Transverse colon (tissue), 4 donors: ENCODE measurements around the gene NDEL1. TPM values are rescaled to one million over a fixed set of nuclear protein-coding genes. Genes with fewer than 3 reads are reported as not detected.

Experiments
- DNase-seq: peaks from one replicate; pipeline ENCODE4 v3.0.0-alpha.2; 2019
- H3K27ac ChIP-seq, 4 donors: fragments of 200-600 bp; sonication (generic); 2 replicates each; pipeline ENCODE4 v1.5.1; 2016 to 2018; ENCODE audit warnings: inconsistent platforms in 4 of 4
- H3K27me3 ChIP-seq: fragments of 200-600 bp; sonication (generic); 2 replicates; pipeline ENCODE4 v1.5.1; 2017; ENCODE audit warnings: inconsistent platforms
- H3K36me3 ChIP-seq, 4 donors: fragments of 200-600 bp; sonication (generic); 2 replicates each; pipeline ENCODE4 v1.5.1; 2017 to 2019; ENCODE audit warnings: inconsistent platforms in 4 of 4
- H3K4me1 ChIP-seq, 4 donors: fragments of 200-600 bp; sonication (generic); 2 replicates each; pipeline ENCODE4 v1.5.1; 2017 to 2020; ENCODE audit warnings: inconsistent platforms in 4 of 4
- H3K4me3 ChIP-seq, 4 donors: fragments of 200-600 bp; sonication (generic); 1 replicate in 1 of 4; 2 replicates in 3 of 4; pipeline versions ENCODE4 v1.5.1 to v1.6.1; 2017 to 2019; ENCODE audit warnings: inconsistent platforms in 4 of 4
- H3K9me3 ChIP-seq, 2 donors: fragments of 200-600 bp; sonication (generic); 2 replicates each; pipeline ENCODE4 v1.5.1; 2017 to 2019; ENCODE audit warnings: inconsistent platforms in 2 of 2
- CTCF ChIP-seq, 5 experiments: fragments of 200-600 bp in 3 of 5; fragments of 450-650 bp in 2 of 5; sonication (generic) in 3 of 5; IDR thresholded peaks; 1 replicate in 2 of 5; 2 replicates in 3 of 5; pipeline ENCODE4 v1.5.1; 2016 to 2017; ENCODE audit warnings: antibody characterized with exemption in 5 of 5, inconsistent platforms in 3 of 5, mild to moderate bottlenecking in 2 of 5, moderate library complexity in 1 of 5
- EP300 ChIP-seq: sonication (generic); formaldehyde crosslinking; IDR thresholded peaks from one replicate; pipeline ENCODE4 v1.6.1; 2017; ENCODE audit warnings: antibody characterized with exemption, low read depth
- POLR2A ChIP-seq: fragments of 450-650 bp; IDR thresholded peaks from one replicate; pipeline ENCODE4 v1.6.1; 2016; ENCODE audit warnings: antibody characterized with exemption, mild to moderate bottlenecking, moderate library complexity
- POLR2AphosphoS5 ChIP-seq, 3 donors: sonication (generic); formaldehyde crosslinking; IDR thresholded peaks; one replicate each; pipeline ENCODE4 v1.6.1; 2016; ENCODE audit warnings: antibody characterized with exemption in 3 of 3
- WGBS, 2 donors: methylation state at CpG; one replicate each; pipeline ENCODE4 v1.1.5; 2018; ENCODE audit warnings: low coverage in 1 of 2; 5-methylcytosine and 5-hydroxymethylcytosine counted together
- in situ Hi-C, 4 donors: fragments of 200-750 bp; cut with MboI; loops; one replicate each; pipeline versions ENCODE4 v1.15.0 to v1.15.1; 2017; ENCODE audit warnings: low sequenced_read_pairs in 3 of 4, low pct_ligation_motif_present in 1 of 4, low pct_unique_long_range_greater_than_20kb in 1 of 4
- intact Hi-C: fragments of 100-400 bp; cut with DNase I; formaldehyde crosslinking; loops from one replicate; pipeline ENCODE4 v1.15.1; 2023; ENCODE audit warnings: low total_unique reads
- total RNA-seq, 4 donors: library from RNA; depleted of rRNA; stranded (reverse); fragments of >200 nt; gene quantifications; one replicate each; pipeline ENCODE4 v1.1.0, GENCODE V29; 2016

NDEL1 gene
- total RNA-seq, 4 donors from 2014 or later, result 28.3 to 82.4 (median 77.2) TPM

GRCh38 chr17:8458128-8458527, 22.4 kb downstream of the NDEL1 start:
- H3K4me3 ChIP-seq, result no peak overlapping the region
- H3K4me1 ChIP-seq, result no peaks in the 10 kb centered on the region
- H3K9me3 ChIP-seq, result no peaks in the 10 kb centered on the region
- TF ChIP-seq POLR2AphosphoS5 (IDR thresholded peaks at IDR 0.05), result no peak
- no peak overlapping the region for H3K27ac ChIP-seq
- H3K27me3 ChIP-seq, result no peaks in the 10 kb centered on the region
- intact Hi-C loops, result no loop called here
- 95 to 97% methylated on average over 4 to 6 of the region's 6 CpGs for WGBS, 2 donors
- in situ Hi-C loops, result no loop called here
- DNase-seq, result no peak
- peaks cover 0 to 79% (median 38%) of the 10 kb centered on the region in 4 donors for H3K36me3 ChIP-seq

DNA sequence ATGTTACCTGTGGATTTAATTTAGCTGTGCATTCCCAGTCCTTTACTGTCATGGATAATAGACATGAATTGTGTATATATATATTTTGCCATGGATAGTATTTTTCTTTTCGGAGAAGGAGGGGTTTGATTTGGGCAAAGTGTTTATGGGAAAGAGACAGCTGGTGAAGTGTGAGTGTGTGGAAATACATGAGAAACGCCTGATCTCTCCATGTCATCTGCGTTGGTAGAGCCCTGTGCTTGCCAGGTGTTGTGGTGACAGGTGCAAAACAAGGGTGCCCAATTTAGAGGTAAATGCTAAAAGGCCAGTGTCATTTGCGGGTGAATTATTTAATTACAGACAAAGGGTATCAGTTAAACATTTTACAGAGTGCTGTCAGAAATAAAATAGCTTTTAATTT, 23.4 kb downstream of the NDEL1 start:
- H3K4me3 ChIP-seq, result no peak overlapping the region
- H3K9me3 ChIP-seq, result no peaks in the 10 kb centered on the region
- in situ Hi-C loops, result no loop called here
- peaks cover 0 to 81% (median 33%) of the 10 kb centered on the region in 4 donors for H3K36me3 ChIP-seq
- 77 to 86% methylated on average over 4 of the region's 4 CpGs for WGBS, 2 donors
- intact Hi-C loops, result no loop called here
- DNase-seq, result no peak
- H3K27ac ChIP-seq, result no peak overlapping the region
- no peaks in the 10 kb centered on the region for H3K4me1 ChIP-seq
- H3K27me3 ChIP-seq, result no peaks in the 10 kb centered on the region
- TF ChIP-seq CTCF (IDR thresholded peaks at IDR 0.05), result no peak
- TF ChIP-seq POLR2A, result no peak
- TF ChIP-seq POLR2AphosphoS5 (IDR thresholded peaks at IDR 0.05), result no peak
- TF ChIP-seq EP300, result no peak

- intact Hi-C loops, result no loop called here
- no peaks in the 10 kb centered on the region for H3K4me1 ChIP-seq
- WGBS, 2 donors, result 86 to 96% methylated on average over 3 of the region's 3 CpGs
- no peaks in the 10 kb centered on the region for H3K9me3 ChIP-seq
- TF ChIP-seq POLR2AphosphoS5 (IDR thresholded peaks at IDR 0.05), result no peak
- TF ChIP-seq POLR2A, result no peak
- TF ChIP-seq EP300, result no peak
- TF ChIP-seq CTCF (IDR thresholded peaks at IDR 0.05), result no peak
- H3K27ac ChIP-seq, result no peak overlapping the region
- H3K27me3 ChIP-seq, result no peaks in the 10 kb centered on the region
- H3K4me3 ChIP-seq, result no peak overlapping the region
- in situ Hi-C loops, result no loop called here
- DNase-seq, result no peak
- H3K36me3 ChIP-seq, result peaks cover 0 to 74% (median 30%) of the 10 kb centered on the region in 4 donors
Measured at GRCh38 chr17:8459831-8460230, 24.1 kb downstream of the NDEL1 start.

DNA sequence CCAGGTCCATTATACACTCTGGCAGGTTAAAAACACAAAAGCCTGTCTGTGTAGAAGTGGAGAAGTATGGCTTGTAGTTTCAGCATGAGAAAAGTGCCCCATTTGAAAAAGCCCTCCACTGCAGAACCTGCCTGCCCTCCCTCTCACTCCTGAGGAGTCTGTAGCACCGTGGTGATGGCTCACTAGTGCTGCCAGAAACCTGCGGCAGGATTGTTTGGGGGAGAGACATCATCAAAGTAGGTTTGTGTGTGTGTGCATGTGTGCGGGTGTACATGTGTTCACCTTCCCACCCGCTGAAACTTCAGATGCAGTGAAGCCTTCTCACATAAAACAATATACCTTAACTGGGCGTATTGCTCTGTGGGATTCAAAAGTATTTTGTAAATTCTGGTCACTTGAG, 26.9 kb downstream of the NDEL1 start:
- no peaks in the 10 kb centered on the region for H3K27me3 ChIP-seq
- 74% methylated on average over 5 of the region's 5 CpGs; no CpG with 5 or more reads in 1 of the 2 donors for WGBS, 2 donors
- H3K4me1 ChIP-seq, result peaks cover 0 to 6% (median 3%) of the 10 kb centered on the region in 4 donors
- H3K36me3 ChIP-seq, result peaks cover 0 to 60% (median 22%) of the 10 kb centered on the region in 4 donors
- DNase-seq, result no peak
- no peak overlapping the region for H3K27ac ChIP-seq
- no peaks in the 10 kb centered on the region for H3K9me3 ChIP-seq
- in situ Hi-C loops, result no loop called here
- intact Hi-C loops, result no loop called here
- TF ChIP-seq CTCF (IDR thresholded peaks at IDR 0.05) (no peak), POLR2A (no peak), EP300 (no peak), POLR2AphosphoS5 (IDR thresholded peaks at IDR 0.05) (no peak)
- no peak overlapping the region for H3K4me3 ChIP-seq

- TF ChIP-seq POLR2AphosphoS5 (IDR thresholded peaks at IDR 0.05) (no peak), EP300 (no peak), POLR2A (no peak), CTCF (IDR thresholded peaks at IDR 0.05) (no peak)
- no peaks in the 10 kb centered on the region for H3K27me3 ChIP-seq
- H3K27ac ChIP-seq, result no peak overlapping the region
- 77 to 80% methylated on average over 5 of the region's 5 CpGs for WGBS, 2 donors
- no peak for DNase-seq
- H3K9me3 ChIP-seq, result no peaks in the 10 kb centered on the region
- peaks cover 0 to 6% (median 3%) of the 10 kb centered on the region in 4 donors for H3K4me1 ChIP-seq
- peaks cover 0 to 55% (median 21%) of the 10 kb centered on the region in 4 donors for H3K36me3 ChIP-seq
- in situ Hi-C loops (no loop called here), intact Hi-C loops (no loop called here)
- no peak overlapping the region for H3K4me3 ChIP-seq
Measured at GRCh38 chr17:8463099-8463498, 27.4 kb downstream of the NDEL1 start.
